HepG2 (cell line): ENCODE results near the gene ACACA. TPM values are rescaled to one million over a fixed set of nuclear protein-coding genes. Genes with fewer than 3 reads are reported as not detected.

Source experiments
- ATAC-seq: fragments of 200-7000 bp; cut with Tn5 transposase; 3 replicates; pipeline ENCODE4 v1.9.1; 2020; ENCODE audit warnings: mild to moderate bottlenecking, moderate library complexity
- BruUV-seq: library from RNA; stranded (reverse); fragments of 400-500 nt; replicated peaks from 2 replicates; lab custom pipeline; 2021; lab: Mats Ljungman, UMichigan
- CTCF ChIA-PET: fragments of 300-600 bp; formaldehyde crosslinking; extraction: SDS; loops from one replicate; lab custom pipeline; 2021; ENCODE audit warnings: low total read pairs, inconsistent platforms, low intra/inter-chr PET ratio; lab: Yijun Ruan, JAX
- POLR2A ChIA-PET: fragments of 350-600 bp; sonication (Branson Sonifier 250); formaldehyde crosslinking; loops from one replicate; lab custom pipeline; 2020; ENCODE audit warnings: antibody characterized with exemption, inconsistent platforms; lab: Yijun Ruan, JAX
- DNase-seq: peaks from one replicate; pipeline ENCODE4 v3.0.0-alpha.2; 2015; ENCODE audit warnings: low spot score
- FAIRE-seq: peaks from 3 replicates; lab custom pipeline; 2011; peaks lifted over from hg19 to GRCh38; lab: Jason Lieb, UNC
- H2AFZ ChIP-seq: one replicate; pipeline ENCODE4 v1.6.1; 2011; ENCODE audit warnings: low read length, inconsistent platforms
- H3K27ac ChIP-seq: fragments of 300-600 bp; 3 replicates; pipeline ENCODE4 v1.8.0; 2011; ENCODE audit warnings: mixed run types, mild to moderate bottlenecking, mixed read lengths, low read length, inconsistent platforms; ENCODE audit not compliant: insufficient read depth; ENCODE audit errors: extremely low read length
- H3K27me3 ChIP-seq, 2 experiments: fragments of 200-600 bp in 1 of 2; 2 replicates in 1 of 2; 3 replicates in 1 of 2; pipeline versions ENCODE4 v1.6.0 to v1.8.0; 2011; ENCODE audit warnings: low read length in 2 of 2, mild to moderate bottlenecking in 2 of 2, moderate library complexity in 2 of 2, inconsistent platforms in 1 of 2; ENCODE audit not compliant: insufficient read depth in 2 of 2, control insufficient read depth in 1 of 2
- H3K36me3 ChIP-seq, 2 experiments: fragments of 200-600 bp in 1 of 2; replicated peaks in 1 of 2; 2 replicates in 1 of 2; 3 replicates in 1 of 2; pipeline versions ENCODE4 v1.5.1 to v1.8.0; 2011; ENCODE audit warnings: low read length in 2 of 2, inconsistent platforms in 1 of 2; ENCODE audit not compliant: insufficient read depth in 2 of 2, control insufficient read depth in 1 of 2
- H3K4me1 ChIP-seq: 2 replicates; pipeline ENCODE4 v1.5.1; 2012; ENCODE audit warnings: low read length, inconsistent platforms; ENCODE audit not compliant: insufficient read depth
- H3K4me2 ChIP-seq: 2 replicates; pipeline ENCODE4 v1.6.0; 2011; ENCODE audit warnings: low read depth, low read length, inconsistent platforms
- H3K4me3 ChIP-seq, 3 experiments: fragments of 200-600 bp in 1 of 3; sonication (generic), shearing (Covaris generic) in 1 of 3; replicated peaks in 1 of 3; 2 replicates each; pipeline ENCODE4 v1.5.1; 2011 to 2016; ENCODE audit warnings: low read length in 3 of 3, inconsistent platforms in 2 of 3, low read depth in 2 of 3, mild to moderate bottlenecking in 2 of 3, control low read depth in 1 of 3, mixed read lengths in 1 of 3; ENCODE audit not compliant: insufficient read depth in 1 of 3
- H3K79me2 ChIP-seq: one replicate; pipeline ENCODE4 v1.6.1; 2011; ENCODE audit warnings: low read length, inconsistent platforms; ENCODE audit not compliant: insufficient read depth
- H3K9ac ChIP-seq: 2 replicates; pipeline ENCODE4 v1.6.0; 2011; ENCODE audit warnings: mild to moderate bottlenecking, low read depth, low read length, inconsistent platforms; ENCODE audit not compliant: insufficient read depth
- H3K9me3 ChIP-seq: 2 replicates; pipeline ENCODE4 v1.5.1; 2012; ENCODE audit warnings: mild to moderate bottlenecking, low read length
- H4K20me1 ChIP-seq: 2 replicates; pipeline ENCODE4 v1.6.0; 2011; ENCODE audit warnings: inconsistent platforms, mild to moderate bottlenecking, low read length, moderate library complexity; ENCODE audit not compliant: insufficient read depth
- AHR ChIP-seq: IDR thresholded peaks from 2 replicates; pipeline ENCODE4 v1.6.1; 2018; ENCODE audit warnings: missing genetic modification reagents, missing compliant biosample characterization
- ATF5 ChIP-seq: sonication (generic); formaldehyde crosslinking; IDR thresholded peaks from 2 replicates; pipeline ENCODE4 v1.4.0; 2020; ENCODE audit warnings: mild to moderate bottlenecking, low read depth, missing genetic modification reagents
- ATM ChIP-seq: fragments of 450-650 bp; IDR thresholded peaks from 2 replicates; pipeline ENCODE4 v1.7.1; 2017; ENCODE audit warnings: mild to moderate bottlenecking, borderline replicate concordance
- PRDM4 ChIP-seq: sonication (generic); formaldehyde crosslinking; IDR thresholded peaks from 2 replicates; pipeline ENCODE4 v1.9.0; 2021; ENCODE audit warnings: missing genetic modification reagents, borderline replicate concordance
- TCF7L2 ChIP-seq: IDR thresholded peaks from 2 replicates; pipeline ENCODE4 v1.6.1; 2011; ENCODE audit warnings: mild to moderate bottlenecking, low read depth, low read length, moderate library complexity
- ZNF468 ChIP-seq: sonication (generic); formaldehyde crosslinking; IDR thresholded peaks from 2 replicates; pipeline ENCODE4 v1.8.0; 2022; ENCODE audit warnings: mild to moderate bottlenecking, moderate library complexity, missing genetic modification reagents
- ZSCAN30 ChIP-seq: sonication (generic); formaldehyde crosslinking; IDR thresholded peaks from 2 replicates; pipeline ENCODE4 v1.5.0; 2020; ENCODE audit warnings: mild to moderate bottlenecking, missing genetic modification reagents
- WGBS: methylation state at CpG from one replicate; pipeline ENCODE4 v1.1.6; 2017; ENCODE audit warnings: low lambda C conversion rate; 5-methylcytosine and 5-hydroxymethylcytosine counted together
- in situ Hi-C: cut with HindIII; loops from 2 replicates; pipeline ENCODE4 v1.10.0; 2017; ENCODE audit warnings: low pct_unique_long_range_greater_than_20kb; ENCODE audit not compliant: extremely low pct_ligation_motif_present
- intact Hi-C: fragments of 100-400 bp; cut with micrococcal nuclease; formaldehyde crosslinking; loops from one replicate; pipeline ENCODE4 v1.10.0; 2022; ENCODE audit not compliant: unreplicated experiment
- polyA plus RNA-seq, 8 experiments: library from polyadenylated mRNA; depleted of rRNA in 3 of 8; stranded (reverse) in 7 of 8; unstranded in 1 of 8; fragments of >200 nt; fragmentation: Illumina TruSeq in 4 of 8; extraction: Trizol in 4 of 8; gene quantifications; 2 replicates each; pipeline versions ENCODE4 v1.2.1 to v1.2.3, GENCODE V29; 2011 to 2016; ENCODE audit warnings: low read depth in 4 of 8, missing spikeins in 1 of 8, mixed read lengths in 1 of 8; ENCODE audit not compliant: insufficient read depth in 1 of 8
- total RNA-seq, 5 experiments: library from RNA; depleted of rRNA; stranded (reverse); fragments of >200 nt; fragmentation: Illumina TruSeq; extraction: Trizol; gene quantifications; 2 replicates each; pipeline ENCODE4 v1.2.3, GENCODE V29; 2016; ENCODE audit warnings: low read depth in 1 of 5
- TF ChIP-seq, protein P1 (sequence below), 2 experiments: fragments of 450-650 bp in 1 of 2; sonication (generic) in 1 of 2; formaldehyde crosslinking; IDR thresholded peaks; 2 replicates each; pipeline versions ENCODE4 v1.5.0 to v1.8.0; 2020 to 2022; ENCODE audit warnings: mild to moderate bottlenecking in 1 of 2, missing genetic modification reagents in 1 of 2
- TF ChIP-seq, protein P2 (sequence below): IDR thresholded peaks from 2 replicates; pipeline ENCODE4 v1.6.1; 2016; ENCODE audit warnings: low read depth, missing genetic modification reagents, missing compliant biosample characterization
- TF ChIP-seq, protein P3 (sequence below): sonication (generic); formaldehyde crosslinking; IDR thresholded peaks from 2 replicates; pipeline ENCODE4 v1.4.0; 2020; ENCODE audit warnings: missing genetic modification reagents

ACACA gene
- total and polyA plus RNA-seq, 2 of the 13 experiments (the other 11 are each of a cell fraction or from before 2014, with no cell fraction given): 39.2 to 47.2 TPM

GRCh38 chr17:37170881-37171425 is 235.7 kb downstream of the ACACA start:
- H3K27me3 ChIP-seq: no peaks in the 10 kb centered on the region
- no peak overlapping the region for H3K4me3 ChIP-seq
- intact Hi-C loops: no loop called here
- no TSS peak for BruUV-seq
- in situ Hi-C loops: no loop called here
- no peak overlapping the region for H2AFZ ChIP-seq
- ATAC-seq (no peak), FAIRE-seq (no peak), DNase-seq (no peak)
- peaks cover 10% of the 10 kb centered on the region; the same call in 1 of the 2 replicates for H3K4me1 ChIP-seq
- no peak overlapping the region for H3K9ac ChIP-seq
- no peak overlapping the region for H3K4me2 ChIP-seq
- no peak overlapping the region for H3K27ac ChIP-seq
- H3K9me3 ChIP-seq: no peaks in the 10 kb centered on the region
- ChIA-PET POLR2A (no interaction called here), CTCF (no interaction called here)
- H4K20me1 ChIP-seq: no peaks in the 10 kb centered on the region
- WGBS: 98% methylated on average over 2 of the region's 2 CpGs
- peaks cover 3 to 29% of the 10 kb centered on the region in 2 experiments; a peak in 4 of 5 replicates for H3K36me3 ChIP-seq
- no peaks in the 10 kb centered on the region for H3K79me2 ChIP-seq
- no peak for TF ChIP-seq TCF7L2
- TF ChIP-seq ZSCAN30: no peak
- no peak for TF ChIP-seq PRDM4 (CRISPR knock-in tag)
- TF ChIP-seq, protein P1, sequence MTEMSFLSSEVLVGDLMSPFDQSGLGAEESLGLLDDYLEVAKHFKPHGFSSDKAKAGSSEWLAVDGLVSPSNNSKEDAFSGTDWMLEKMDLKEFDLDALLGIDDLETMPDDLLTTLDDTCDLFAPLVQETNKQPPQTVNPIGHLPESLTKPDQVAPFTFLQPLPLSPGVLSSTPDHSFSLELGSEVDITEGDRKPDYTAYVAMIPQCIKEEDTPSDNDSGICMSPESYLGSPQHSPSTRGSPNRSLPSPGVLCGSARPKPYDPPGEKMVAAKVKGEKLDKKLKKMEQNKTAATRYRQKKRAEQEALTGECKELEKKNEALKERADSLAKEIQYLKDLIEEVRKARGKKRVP (CRISPR knock-in tag; IDR thresholded peaks at IDR 0.05): no peak
- TF ChIP-seq, protein P2, sequence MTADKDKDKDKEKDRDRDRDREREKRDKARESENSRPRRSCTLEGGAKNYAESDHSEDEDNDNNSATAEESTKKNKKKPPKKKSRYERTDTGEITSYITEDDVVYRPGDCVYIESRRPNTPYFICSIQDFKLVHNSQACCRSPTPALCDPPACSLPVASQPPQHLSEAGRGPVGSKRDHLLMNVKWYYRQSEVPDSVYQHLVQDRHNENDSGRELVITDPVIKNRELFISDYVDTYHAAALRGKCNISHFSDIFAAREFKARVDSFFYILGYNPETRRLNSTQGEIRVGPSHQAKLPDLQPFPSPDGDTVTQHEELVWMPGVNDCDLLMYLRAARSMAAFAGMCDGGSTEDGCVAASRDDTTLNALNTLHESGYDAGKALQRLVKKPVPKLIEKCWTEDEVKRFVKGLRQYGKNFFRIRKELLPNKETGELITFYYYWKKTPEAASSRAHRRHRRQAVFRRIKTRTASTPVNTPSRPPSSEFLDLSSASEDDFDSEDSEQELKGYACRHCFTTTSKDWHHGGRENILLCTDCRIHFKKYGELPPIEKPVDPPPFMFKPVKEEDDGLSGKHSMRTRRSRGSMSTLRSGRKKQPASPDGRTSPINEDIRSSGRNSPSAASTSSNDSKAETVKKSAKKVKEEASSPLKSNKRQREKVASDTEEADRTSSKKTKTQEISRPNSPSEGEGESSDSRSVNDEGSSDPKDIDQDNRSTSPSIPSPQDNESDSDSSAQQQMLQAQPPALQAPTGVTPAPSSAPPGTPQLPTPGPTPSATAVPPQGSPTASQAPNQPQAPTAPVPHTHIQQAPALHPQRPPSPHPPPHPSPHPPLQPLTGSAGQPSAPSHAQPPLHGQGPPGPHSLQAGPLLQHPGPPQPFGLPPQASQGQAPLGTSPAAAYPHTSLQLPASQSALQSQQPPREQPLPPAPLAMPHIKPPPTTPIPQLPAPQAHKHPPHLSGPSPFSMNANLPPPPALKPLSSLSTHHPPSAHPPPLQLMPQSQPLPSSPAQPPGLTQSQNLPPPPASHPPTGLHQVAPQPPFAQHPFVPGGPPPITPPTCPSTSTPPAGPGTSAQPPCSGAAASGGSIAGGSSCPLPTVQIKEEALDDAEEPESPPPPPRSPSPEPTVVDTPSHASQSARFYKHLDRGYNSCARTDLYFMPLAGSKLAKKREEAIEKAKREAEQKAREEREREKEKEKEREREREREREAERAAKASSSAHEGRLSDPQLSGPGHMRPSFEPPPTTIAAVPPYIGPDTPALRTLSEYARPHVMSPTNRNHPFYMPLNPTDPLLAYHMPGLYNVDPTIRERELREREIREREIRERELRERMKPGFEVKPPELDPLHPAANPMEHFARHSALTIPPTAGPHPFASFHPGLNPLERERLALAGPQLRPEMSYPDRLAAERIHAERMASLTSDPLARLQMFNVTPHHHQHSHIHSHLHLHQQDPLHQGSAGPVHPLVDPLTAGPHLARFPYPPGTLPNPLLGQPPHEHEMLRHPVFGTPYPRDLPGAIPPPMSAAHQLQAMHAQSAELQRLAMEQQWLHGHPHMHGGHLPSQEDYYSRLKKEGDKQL (CRISPR knock-in tag): no peak
- TF ChIP-seq ATF5 (CRISPR knock-in tag): no peak
- no peak for TF ChIP-seq ATM
- TF ChIP-seq, protein P3, sequence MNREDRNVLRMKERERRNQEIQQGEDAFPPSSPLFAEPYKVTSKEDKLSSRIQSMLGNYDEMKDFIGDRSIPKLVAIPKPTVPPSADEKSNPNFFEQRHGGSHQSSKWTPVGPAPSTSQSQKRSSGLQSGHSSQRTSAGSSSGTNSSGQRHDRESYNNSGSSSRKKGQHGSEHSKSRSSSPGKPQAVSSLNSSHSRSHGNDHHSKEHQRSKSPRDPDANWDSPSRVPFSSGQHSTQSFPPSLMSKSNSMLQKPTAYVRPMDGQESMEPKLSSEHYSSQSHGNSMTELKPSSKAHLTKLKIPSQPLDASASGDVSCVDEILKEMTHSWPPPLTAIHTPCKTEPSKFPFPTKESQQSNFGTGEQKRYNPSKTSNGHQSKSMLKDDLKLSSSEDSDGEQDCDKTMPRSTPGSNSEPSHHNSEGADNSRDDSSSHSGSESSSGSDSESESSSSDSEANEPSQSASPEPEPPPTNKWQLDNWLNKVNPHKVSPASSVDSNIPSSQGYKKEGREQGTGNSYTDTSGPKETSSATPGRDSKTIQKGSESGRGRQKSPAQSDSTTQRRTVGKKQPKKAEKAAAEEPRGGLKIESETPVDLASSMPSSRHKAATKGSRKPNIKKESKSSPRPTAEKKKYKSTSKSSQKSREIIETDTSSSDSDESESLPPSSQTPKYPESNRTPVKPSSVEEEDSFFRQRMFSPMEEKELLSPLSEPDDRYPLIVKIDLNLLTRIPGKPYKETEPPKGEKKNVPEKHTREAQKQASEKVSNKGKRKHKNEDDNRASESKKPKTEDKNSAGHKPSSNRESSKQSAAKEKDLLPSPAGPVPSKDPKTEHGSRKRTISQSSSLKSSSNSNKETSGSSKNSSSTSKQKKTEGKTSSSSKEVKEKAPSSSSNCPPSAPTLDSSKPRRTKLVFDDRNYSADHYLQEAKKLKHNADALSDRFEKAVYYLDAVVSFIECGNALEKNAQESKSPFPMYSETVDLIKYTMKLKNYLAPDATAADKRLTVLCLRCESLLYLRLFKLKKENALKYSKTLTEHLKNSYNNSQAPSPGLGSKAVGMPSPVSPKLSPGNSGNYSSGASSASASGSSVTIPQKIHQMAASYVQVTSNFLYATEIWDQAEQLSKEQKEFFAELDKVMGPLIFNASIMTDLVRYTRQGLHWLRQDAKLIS: no peak
- no peak for TF ChIP-seq AHR
- no peak for TF ChIP-seq ZNF468 (CRISPR knock-in tag)
